IPS-11a (cell line): ENCODE results near the gene NUDT13.

Source experiments
- H3K4me3 ChIP-seq: one replicate; pipeline ENCODE4 v1.5.1; 2013; ENCODE audit warnings: low read depth, low read length, control low read depth

NUDT13 gene

GRCh38 chr10:73161079-73161478 is 50.8 kb downstream of the NUDT13 start:
- H3K4me3 ChIP-seq, result no peak overlapping the region

- H3K4me3 ChIP-seq, result no peak overlapping the region
Observed at GRCh38 chr10:73161662-73162061, 51.4 kb downstream of the NUDT13 start.

GRCh38 chr10:73163096-73163495 is 52.8 kb downstream of the NUDT13 start:
- no peak overlapping the region for H3K4me3 ChIP-seq

- H3K4me3 ChIP-seq, result peak overlapping the region; percentile 98
Observed at GRCh38 chr10:73166972-73167371, 56.7 kb downstream of the NUDT13 start.

- peak overlapping the region; percentile 98 for H3K4me3 ChIP-seq
Observed at GRCh38 chr10:73167458-73167782, 57.2 kb downstream of the NUDT13 start.

GRCh38 chr10:73167783-73168464 is 57.7 kb downstream of the NUDT13 start, which contains the start of the genes ECD and FAM149B1:
ECD (minus strand) TSS chr10:73168008; CDS start chr10:73163937, 4,071 bp downstream.
FAM149B1 (plus strand) TSS chr10:73168119; CDS start chr10:73168340, 221 bp downstream.
- H3K4me3 ChIP-seq, result peak within 1 kb of the TSS; percentile 98

- peak overlapping the region; percentile 98 for H3K4me3 ChIP-seq
Observed at GRCh38 chr10:73168465-73168803, 58.2 kb downstream of the NUDT13 start.

GRCh38 chr10:73169320-73169719 is 59.1 kb downstream of the NUDT13 start:
- no peak overlapping the region for H3K4me3 ChIP-seq

- H3K4me3 ChIP-seq, result no peak overlapping the region
Observed at GRCh38 chr10:73172867-73173266, 62.6 kb downstream of the NUDT13 start.

- no peak overlapping the region for H3K4me3 ChIP-seq
Observed at GRCh38 chr10:73174148-73174925, 64.1 kb downstream of the NUDT13 start.
